Esophagus muscularis mucosa (tissue), 4 donors: ENCODE data around the gene FBXO45. TPM values are rescaled to one million over a fixed set of nuclear protein-coding genes. Genes with fewer than 3 reads are reported as not detected.
"Not testable (repeated sequence)": the region's sequence is repeated elsewhere in the genome, so short reads cannot be mapped to it uniquely, and the experiment has no call there.

Experiments used
- DNase-seq: peaks from one replicate; pipeline ENCODE4 v3.0.0-alpha.2; 2017; ENCODE audit errors: extremely low spot score
- H3K27ac ChIP-seq, 4 donors: fragments of 200-600 bp; sonication (generic); replicated peaks in 1 of 4; 1 replicate in 3 of 4; 2 replicates in 1 of 4; pipeline ENCODE4 v1.5.1; 2016 to 2019; ENCODE audit warnings: mild to moderate bottlenecking in 1 of 4
- H3K27me3 ChIP-seq, 4 donors: fragments of 200-600 bp; sonication (generic); one replicate each; pipeline versions ENCODE4 v1.5.1 to v1.6.0; 2016 to 2019
- H3K36me3 ChIP-seq, 4 donors: fragments of 200-600 bp; sonication (generic); one replicate each; pipeline ENCODE4 v1.5.1; 2016 to 2019
- H3K4me1 ChIP-seq, 4 donors: fragments of 200-600 bp; sonication (generic); one replicate each; pipeline ENCODE4 v1.5.1; 2016 to 2019
- H3K4me3 ChIP-seq, 4 donors: fragments of 200-600 bp; sonication (generic); 1 replicate in 2 of 4; 2 replicates in 2 of 4; pipeline ENCODE4 v1.5.1; 2016 to 2019; ENCODE audit warnings: mild to moderate bottlenecking in 4 of 4, moderate library complexity in 1 of 4
- H3K9me3 ChIP-seq, 4 donors: fragments of 200-600 bp; sonication (generic); 1 replicate in 3 of 4; 2 replicates in 1 of 4; pipeline ENCODE4 v1.5.1; 2016 to 2019
- EP300 ChIP-seq: sonication (generic); formaldehyde crosslinking; IDR thresholded peaks from one replicate; pipeline ENCODE4 v1.6.1; 2017; ENCODE audit warnings: antibody characterized with exemption
- POLR2A ChIP-seq: fragments of 450-650 bp; IDR thresholded peaks from one replicate; pipeline ENCODE4 v1.6.1; 2017; ENCODE audit warnings: antibody characterized with exemption, moderate library complexity, mild to moderate bottlenecking, low read depth
- POLR2AphosphoS5 ChIP-seq, 2 donors: sonication (generic); formaldehyde crosslinking; IDR thresholded peaks; one replicate each; pipeline ENCODE4 v1.6.1; 2017; ENCODE audit warnings: antibody characterized with exemption in 2 of 2
- WGBS: methylation state at CpG from one replicate; pipeline ENCODE4 v1.1.5; 2018; 5-methylcytosine and 5-hydroxymethylcytosine counted together
- intact Hi-C: fragments of 100-400 bp; cut with DNase I; formaldehyde crosslinking; loops from one replicate; pipeline ENCODE4 v1.15.1; 2023
- total RNA-seq, 4 donors: library from RNA; depleted of rRNA; stranded (reverse); fragments of >200 nt; gene quantifications; one replicate each; pipeline versions ENCODE4 v1.1.0 to v1.2.1, GENCODE V29; 2016
- TF ChIP-seq, protein P1 (sequence below), 3 experiments: fragments of 200-600 bp in 2 of 3; fragments of 450-650 bp in 1 of 3; sonication (generic) in 2 of 3; IDR thresholded peaks; one replicate each; pipeline ENCODE4 v1.5.1; 2017 to 2019; ENCODE audit warnings: antibody characterized with exemption in 3 of 3, mild to moderate bottlenecking in 2 of 3, moderate library complexity in 1 of 3

FBXO45 gene
- total RNA-seq, 4 donors from 2014 or later = 9.0 to 14.7 (median 9.8) TPM

DNA sequence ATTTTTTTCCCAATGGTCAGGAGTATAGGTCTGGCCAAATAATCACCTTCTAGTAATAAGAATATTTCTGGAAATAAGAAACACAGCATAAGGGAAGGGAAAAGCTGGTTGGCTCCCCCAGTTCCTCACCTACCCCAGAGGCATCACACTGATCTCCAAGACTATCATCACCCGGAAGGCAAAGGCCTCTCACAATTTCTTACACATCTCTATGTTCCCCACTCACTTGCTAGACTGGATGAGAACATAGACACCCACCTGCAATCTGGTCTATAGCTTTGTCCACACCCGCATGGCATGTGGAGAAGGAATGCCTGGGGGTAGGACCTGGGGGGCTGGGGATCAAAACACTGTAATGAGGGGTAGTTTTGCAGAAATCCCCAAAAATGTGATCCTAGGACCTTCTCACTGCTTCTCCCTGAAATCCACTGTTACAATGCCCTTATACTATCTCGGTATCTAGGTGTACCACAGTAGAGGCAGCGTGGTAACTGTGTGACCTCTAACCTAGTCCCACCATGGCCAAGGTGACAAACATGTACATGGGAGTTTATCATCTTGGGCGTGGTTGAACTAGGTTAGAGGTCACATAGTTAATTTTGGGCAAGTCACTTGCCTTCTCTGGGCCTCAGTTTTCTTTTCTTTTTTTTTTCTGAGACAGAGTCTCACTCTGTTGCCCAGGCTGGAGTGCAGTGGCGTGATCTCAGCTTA, 41.5 kb downstream of the FBXO45 start:
- Histone ChIP-seq H3K27me3 (no peaks in the 10 kb centered on the region), H3K4me3 (no peak overlapping the region), H3K9me3 (no peaks in the 10 kb centered on the region), H3K27ac (peak overlapping the region; percentile 63 to 74 (median 72)), H3K36me3 (no peaks in the 10 kb centered on the region), H3K4me1 (peaks cover 17 to 47% (median 38%) of the 10 kb centered on the region in 4 donors)
- DNase-seq = no peak
- TF ChIP-seq POLR2A (no peak), EP300 (no peak), POLR2AphosphoS5 (IDR thresholded peaks at IDR 0.05) (no peak)
- TF ChIP-seq, protein P1, sequence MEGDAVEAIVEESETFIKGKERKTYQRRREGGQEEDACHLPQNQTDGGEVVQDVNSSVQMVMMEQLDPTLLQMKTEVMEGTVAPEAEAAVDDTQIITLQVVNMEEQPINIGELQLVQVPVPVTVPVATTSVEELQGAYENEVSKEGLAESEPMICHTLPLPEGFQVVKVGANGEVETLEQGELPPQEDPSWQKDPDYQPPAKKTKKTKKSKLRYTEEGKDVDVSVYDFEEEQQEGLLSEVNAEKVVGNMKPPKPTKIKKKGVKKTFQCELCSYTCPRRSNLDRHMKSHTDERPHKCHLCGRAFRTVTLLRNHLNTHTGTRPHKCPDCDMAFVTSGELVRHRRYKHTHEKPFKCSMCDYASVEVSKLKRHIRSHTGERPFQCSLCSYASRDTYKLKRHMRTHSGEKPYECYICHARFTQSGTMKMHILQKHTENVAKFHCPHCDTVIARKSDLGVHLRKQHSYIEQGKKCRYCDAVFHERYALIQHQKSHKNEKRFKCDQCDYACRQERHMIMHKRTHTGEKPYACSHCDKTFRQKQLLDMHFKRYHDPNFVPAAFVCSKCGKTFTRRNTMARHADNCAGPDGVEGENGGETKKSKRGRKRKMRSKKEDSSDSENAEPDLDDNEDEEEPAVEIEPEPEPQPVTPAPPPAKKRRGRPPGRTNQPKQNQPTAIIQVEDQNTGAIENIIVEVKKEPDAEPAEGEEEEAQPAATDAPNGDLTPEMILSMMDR (IDR thresholded peaks at IDR 0.05) = no peak
- intact Hi-C loops = loop anchor here (1.0 kb wide), 1 partner anchor 74 kb away; no protein-coding TSS in a partner anchor
- 80% methylated on average over 6 of the region's 6 CpGs for WGBS

- H3K9me3 ChIP-seq = no peaks in the 10 kb centered on the region
- TF ChIP-seq EP300 (no peak), POLR2A (peak; percentile 4)
- intact Hi-C loops = no loop called here
Measured at GRCh38 chr3:196611761-196612483, 43.5 kb downstream of the FBXO45 start.

GRCh38 chr3:196615234-196615633, 46.8 kb downstream of the FBXO45 start:
- peaks cover 27 to 56% (median 43%) of the 10 kb centered on the region in 4 donors for H3K4me1 ChIP-seq
- intact Hi-C loops, H3K27ac ChIP-seq, H3K4me3 ChIP-seq, H3K36me3 ChIP-seq, H3K9me3 ChIP-seq, DNase-seq, H3K27me3 ChIP-seq: not testable (repeated sequence)
- 97% methylated on average over 6 of the region's 6 CpGs for WGBS

More at GRCh38 chr3:196611761-196612483, 43.5 kb downstream of the FBXO45 start:
- no peak overlapping the region for H3K4me3 ChIP-seq
- H3K27me3 ChIP-seq = no peaks in the 10 kb centered on the region
- H3K36me3 ChIP-seq = no peaks in the 10 kb centered on the region
- peak overlapping the region; percentile 68 to 74 (median 72) for H3K27ac ChIP-seq
- DNase-seq = no peak
- 49% methylated on average over 10 of the region's 10 CpGs for WGBS
- H3K4me1 ChIP-seq = peaks cover 17 to 47% (median 38%) of the 10 kb centered on the region in 4 donors

DNA sequence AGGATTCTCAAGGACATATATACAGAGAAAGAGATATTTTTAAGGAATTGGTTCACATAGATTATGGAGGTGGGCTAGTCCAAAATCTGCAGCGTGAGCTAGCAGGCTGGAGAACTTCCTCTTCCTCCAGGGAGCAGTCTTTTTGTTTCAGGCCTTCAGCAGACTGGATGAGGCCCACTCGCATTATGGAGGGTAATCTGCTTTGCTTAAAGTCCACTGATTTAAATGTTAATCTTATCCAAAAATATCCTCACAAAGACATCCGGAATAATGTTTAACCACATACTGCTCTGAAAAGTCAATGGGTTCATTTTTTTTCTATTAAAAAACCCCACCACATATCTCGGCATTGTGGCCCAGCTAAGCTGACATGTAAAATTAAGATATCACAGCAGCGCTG, 48.8 kb downstream of the FBXO45 start:
- DNase-seq = no peak
- H3K4me3 ChIP-seq = no peak overlapping the region
- no peaks in the 10 kb centered on the region for H3K27me3 ChIP-seq
- H3K9me3 ChIP-seq = no peaks in the 10 kb centered on the region
- peaks cover 20 to 40% (median 34%) of the 10 kb centered on the region in 4 donors for H3K4me1 ChIP-seq
- TF ChIP-seq POLR2AphosphoS5 (IDR thresholded peaks at IDR 0.05) (no peak), EP300 (no peak), POLR2A (no peak)
- TF ChIP-seq, protein P1 (IDR thresholded peaks at IDR 0.05) = no peak
- WGBS = 82% methylated on average over 5 of the region's 5 CpGs
- H3K27ac ChIP-seq = peak overlapping the region; percentile 30 to 81 (median 58)
- H3K36me3 ChIP-seq = no peaks in the 10 kb centered on the region
- intact Hi-C loops = no loop called here

DNA sequence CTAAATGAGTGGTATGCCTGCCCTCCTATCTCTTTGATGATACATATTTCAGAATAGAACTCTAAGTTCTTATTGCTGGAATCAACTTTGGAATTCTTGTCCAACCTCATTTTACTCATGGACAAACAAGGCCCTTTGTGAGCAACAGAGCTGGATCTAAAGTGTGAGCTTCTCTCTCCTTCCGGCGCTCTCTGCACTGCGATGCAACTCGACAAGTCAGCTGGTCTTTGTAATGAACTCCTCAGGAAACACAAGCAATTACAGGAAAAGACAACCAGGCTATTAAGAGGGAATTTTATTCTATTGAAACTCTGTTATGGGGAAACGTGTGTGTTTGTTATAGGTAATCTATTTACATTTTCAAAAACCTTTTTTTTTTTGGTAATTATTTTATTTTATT, 50.8 kb downstream of the FBXO45 start:
- H3K27ac ChIP-seq = peak overlapping the region; percentile 74 to 90 (median 82)
- peak; percentile 47 to 52 for TF ChIP-seq POLR2AphosphoS5 (IDR thresholded peaks at IDR 0.05)
- TF ChIP-seq, protein P1 (IDR thresholded peaks at IDR 0.05) = no peak
- intact Hi-C loops = no loop called here
- H3K4me3 ChIP-seq = no peak overlapping the region
- no peaks in the 10 kb centered on the region for H3K9me3 ChIP-seq
- no peaks in the 10 kb centered on the region for H3K36me3 ChIP-seq
- H3K27me3 ChIP-seq = no peaks in the 10 kb centered on the region
- WGBS = 31% methylated on average over 5 of the region's 5 CpGs
- no peak for DNase-seq
- H3K4me1 ChIP-seq = peaks cover 18 to 43% (median 38%) of the 10 kb centered on the region in 4 donors

DNA sequence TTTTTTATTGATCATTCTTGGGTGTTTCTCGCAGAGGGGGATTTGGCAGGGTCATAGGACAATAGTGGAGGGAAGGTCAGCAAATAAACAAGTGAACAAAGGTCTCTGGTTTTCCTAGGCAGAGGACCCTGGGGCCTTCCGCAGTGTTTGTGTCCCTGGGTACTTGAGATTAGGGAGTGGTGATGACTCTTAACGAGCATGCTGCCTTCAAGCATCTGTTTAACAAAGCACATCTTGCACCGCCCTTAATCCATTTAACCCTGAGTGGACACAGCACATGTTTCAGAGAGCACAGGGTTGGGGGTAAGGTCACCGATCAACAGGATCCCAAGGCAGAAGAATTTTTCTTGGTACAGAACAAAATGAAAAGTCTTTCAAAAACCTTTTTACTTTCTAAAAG, 51.2 kb downstream of the FBXO45 start:
- WGBS = 67% methylated on average over 1 of the region's 5 CpGs
- Histone ChIP-seq H3K27ac (peak overlapping the region; percentile 74 to 90 (median 82)), H3K4me1 (peaks cover 18 to 43% (median 41%) of the 10 kb centered on the region in 4 donors)
- intact Hi-C loops, DNase-seq, H3K9me3 ChIP-seq, H3K4me3 ChIP-seq, H3K27me3 ChIP-seq, H3K36me3 ChIP-seq: not testable (repeated sequence)
